Neural progenitor cell (in vitro differentiated cells): Measurements from ENCODE around the gene SNTA1.

Experiments used
- EZH2 ChIP-seq: fragments of 200-600 bp; sonication (generic); IDR thresholded peaks from 2 replicates; pipeline ENCODE4 v1.6.1; 2017; ENCODE audit warnings: antibody characterized with exemption, mild to moderate bottlenecking, moderate library complexity
- EZH2phosphoT487 ChIP-seq: fragments of 200-600 bp; sonication (generic); IDR thresholded peaks from 2 replicates; pipeline ENCODE4 v1.6.1; 2017; ENCODE audit warnings: antibody characterized with exemption
- TF ChIP-seq, protein P1 (sequence below): fragments of 200-600 bp; sonication (generic); IDR thresholded peaks from 2 replicates; pipeline ENCODE4 v1.5.1; 2017; ENCODE audit warnings: antibody characterized with exemption, mild to moderate bottlenecking

DNA sequence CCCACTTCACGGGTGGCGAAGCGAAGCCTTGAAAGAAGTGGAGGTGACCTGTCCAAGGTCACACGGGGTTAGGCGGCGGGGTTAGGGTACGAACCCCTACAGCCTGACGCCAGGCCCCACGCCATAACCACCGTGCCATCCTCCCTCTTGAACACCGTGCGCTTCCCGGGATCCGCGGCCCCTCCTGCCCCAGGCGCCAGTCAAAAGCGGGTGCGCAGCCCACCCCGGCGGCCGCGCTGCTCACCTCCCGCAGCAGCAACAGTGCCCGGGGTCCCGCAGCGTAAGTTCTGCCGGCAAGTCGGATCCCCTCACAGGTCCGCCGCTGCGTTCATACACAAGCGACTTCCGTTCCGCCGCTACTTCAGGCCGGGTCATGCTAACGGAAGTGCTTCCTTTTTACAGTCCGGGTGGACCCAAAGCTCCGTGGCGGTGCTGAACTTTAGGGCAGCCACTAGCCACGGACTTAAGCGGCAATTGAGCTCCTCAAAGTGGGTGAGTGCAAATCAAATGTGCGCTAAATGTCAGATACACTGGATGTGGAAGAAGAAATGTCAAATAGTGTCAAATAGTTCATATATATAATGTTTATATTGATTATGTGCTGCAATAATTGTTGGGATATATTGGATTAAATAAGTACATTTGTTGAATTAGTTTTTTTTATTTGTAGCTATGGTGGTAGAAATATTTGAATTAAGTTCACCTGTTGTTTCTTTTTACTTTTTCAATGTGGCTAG lies 42.2 kb downstream of the SNTA1 start, which contains the start of gene CDK5RAP1:
- TF ChIP-seq, protein P1, sequence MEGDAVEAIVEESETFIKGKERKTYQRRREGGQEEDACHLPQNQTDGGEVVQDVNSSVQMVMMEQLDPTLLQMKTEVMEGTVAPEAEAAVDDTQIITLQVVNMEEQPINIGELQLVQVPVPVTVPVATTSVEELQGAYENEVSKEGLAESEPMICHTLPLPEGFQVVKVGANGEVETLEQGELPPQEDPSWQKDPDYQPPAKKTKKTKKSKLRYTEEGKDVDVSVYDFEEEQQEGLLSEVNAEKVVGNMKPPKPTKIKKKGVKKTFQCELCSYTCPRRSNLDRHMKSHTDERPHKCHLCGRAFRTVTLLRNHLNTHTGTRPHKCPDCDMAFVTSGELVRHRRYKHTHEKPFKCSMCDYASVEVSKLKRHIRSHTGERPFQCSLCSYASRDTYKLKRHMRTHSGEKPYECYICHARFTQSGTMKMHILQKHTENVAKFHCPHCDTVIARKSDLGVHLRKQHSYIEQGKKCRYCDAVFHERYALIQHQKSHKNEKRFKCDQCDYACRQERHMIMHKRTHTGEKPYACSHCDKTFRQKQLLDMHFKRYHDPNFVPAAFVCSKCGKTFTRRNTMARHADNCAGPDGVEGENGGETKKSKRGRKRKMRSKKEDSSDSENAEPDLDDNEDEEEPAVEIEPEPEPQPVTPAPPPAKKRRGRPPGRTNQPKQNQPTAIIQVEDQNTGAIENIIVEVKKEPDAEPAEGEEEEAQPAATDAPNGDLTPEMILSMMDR, result no peak
- no peak for TF ChIP-seq EZH2
- no peak for TF ChIP-seq EZH2phosphoT487
